ENCODE data around the gene SHOC1. TPM values are rescaled to one million over a fixed set of nuclear protein-coding genes. Genes with fewer than 3 reads are reported as not detected.

The SHOC1 gene
- total and polyA plus RNA-seq, 2 experiments from 2014 or later: 0.12 TPM; not detected in 1

DNA sequence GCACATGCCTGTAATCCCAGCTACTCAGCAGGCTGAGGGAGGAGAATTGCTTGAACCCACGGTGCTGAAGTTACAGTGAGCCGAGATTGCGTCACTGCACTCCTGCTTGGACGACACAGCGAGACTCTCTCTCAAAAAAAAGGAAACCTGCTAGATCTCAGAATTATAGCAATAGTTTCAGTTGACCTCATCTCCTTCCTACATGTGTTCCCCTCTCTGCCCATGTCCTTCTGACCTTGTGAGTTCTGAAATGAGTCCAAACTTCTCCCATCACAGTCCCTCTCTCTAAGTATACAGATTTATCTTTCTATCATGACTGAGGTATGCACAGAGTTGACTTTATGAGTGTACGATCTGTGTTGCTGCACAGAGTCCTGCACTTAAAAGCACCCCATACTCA, 44.6 kb upstream of the SHOC1 start:
- TF ChIP-seq, protein P1, sequence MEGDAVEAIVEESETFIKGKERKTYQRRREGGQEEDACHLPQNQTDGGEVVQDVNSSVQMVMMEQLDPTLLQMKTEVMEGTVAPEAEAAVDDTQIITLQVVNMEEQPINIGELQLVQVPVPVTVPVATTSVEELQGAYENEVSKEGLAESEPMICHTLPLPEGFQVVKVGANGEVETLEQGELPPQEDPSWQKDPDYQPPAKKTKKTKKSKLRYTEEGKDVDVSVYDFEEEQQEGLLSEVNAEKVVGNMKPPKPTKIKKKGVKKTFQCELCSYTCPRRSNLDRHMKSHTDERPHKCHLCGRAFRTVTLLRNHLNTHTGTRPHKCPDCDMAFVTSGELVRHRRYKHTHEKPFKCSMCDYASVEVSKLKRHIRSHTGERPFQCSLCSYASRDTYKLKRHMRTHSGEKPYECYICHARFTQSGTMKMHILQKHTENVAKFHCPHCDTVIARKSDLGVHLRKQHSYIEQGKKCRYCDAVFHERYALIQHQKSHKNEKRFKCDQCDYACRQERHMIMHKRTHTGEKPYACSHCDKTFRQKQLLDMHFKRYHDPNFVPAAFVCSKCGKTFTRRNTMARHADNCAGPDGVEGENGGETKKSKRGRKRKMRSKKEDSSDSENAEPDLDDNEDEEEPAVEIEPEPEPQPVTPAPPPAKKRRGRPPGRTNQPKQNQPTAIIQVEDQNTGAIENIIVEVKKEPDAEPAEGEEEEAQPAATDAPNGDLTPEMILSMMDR (IDR thresholded peaks at IDR 0.05; ENCODE audit: low read depth, low read length): no peak
- no peak overlapping the region for H3K4me3 ChIP-seq
- no peaks in the 10 kb centered on the region for H3K27me3 ChIP-seq
- DNase-seq (ENCODE audit: low read depth in 1 of 2, low spot score in 1 of 2): peak in 1 of 2 donors; percentile 71
- H3K9me3 ChIP-seq (ENCODE audit: low read depth): no peaks in the 10 kb centered on the region
- no peaks in the 10 kb centered on the region for H3K36me3 ChIP-seq
- H3K27ac ChIP-seq: no peak overlapping the region
- no peaks in the 10 kb centered on the region for H3K4me1 ChIP-seq (ENCODE audit: low read depth)

DNA sequence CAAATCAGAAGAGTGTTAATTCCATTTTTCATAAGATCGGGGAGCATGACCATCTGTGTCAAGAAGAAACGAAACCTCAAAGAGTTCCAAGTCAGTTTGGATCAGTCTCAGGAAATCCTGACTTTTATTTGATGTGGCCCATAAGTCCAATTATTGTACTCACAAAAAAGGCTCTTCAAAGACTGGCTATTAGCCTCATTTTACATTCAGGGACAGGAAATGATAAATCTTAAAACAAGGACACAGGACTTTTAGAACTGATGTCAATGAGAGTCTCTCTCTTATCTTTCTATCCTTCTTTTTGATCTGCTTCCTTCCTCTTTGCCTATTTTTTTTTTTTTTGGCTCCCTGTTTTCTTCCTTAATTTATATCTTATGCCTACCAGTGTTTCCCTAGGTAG, 43.7 kb upstream of the SHOC1 start:
- no peaks in the 10 kb centered on the region for H3K36me3 ChIP-seq

DNA sequence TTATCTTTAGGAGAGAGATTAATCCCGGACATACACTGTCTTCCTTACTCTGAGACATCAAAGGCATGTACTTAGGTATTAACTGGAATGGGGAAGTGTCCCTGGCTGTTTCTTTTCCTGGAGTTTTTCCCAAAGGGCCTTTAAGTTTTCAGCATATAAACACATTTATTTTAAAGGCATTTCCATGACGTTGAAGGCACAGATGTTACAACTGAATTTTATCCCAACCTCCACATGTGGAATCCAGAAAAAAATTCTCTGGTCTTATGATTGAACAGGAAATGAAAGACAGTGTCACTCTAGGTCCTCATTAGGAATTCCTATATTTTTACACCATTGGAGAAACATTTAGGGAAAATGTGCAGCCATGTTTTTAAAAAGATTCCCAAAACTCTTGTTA, 41.6 kb upstream of the SHOC1 start:
- Histone ChIP-seq H3K27me3 (no peaks in the 10 kb centered on the region), H3K9me3 (ENCODE audit: low read depth) (no peaks in the 10 kb centered on the region), H3K27ac (no peak overlapping the region), H3K36me3 (no peaks in the 10 kb centered on the region), H3K4me1 (ENCODE audit: low read depth) (no peaks in the 10 kb centered on the region), H3K4me3 (no peak overlapping the region)
- no peak for DNase-seq (ENCODE audit: low read depth in 1 of 2, low spot score in 1 of 2)
- TF ChIP-seq, protein P1 (IDR thresholded peaks at IDR 0.05; ENCODE audit: low read depth, low read length): no peak

More for the DNA sequence above, 43.7 kb upstream of the SHOC1 start:
- DNase-seq (ENCODE audit: low read depth in 1 of 2, low spot score in 1 of 2): no peak
- H3K4me1 ChIP-seq (ENCODE audit: low read depth): no peaks in the 10 kb centered on the region
- no peaks in the 10 kb centered on the region for H3K27me3 ChIP-seq
- TF ChIP-seq, protein P1 (IDR thresholded peaks at IDR 0.05; ENCODE audit: low read depth, low read length): no peak
- H3K4me3 ChIP-seq: no peak overlapping the region
- H3K9me3 ChIP-seq (ENCODE audit: low read depth): no peaks in the 10 kb centered on the region
- no peak overlapping the region for H3K27ac ChIP-seq

DNA sequence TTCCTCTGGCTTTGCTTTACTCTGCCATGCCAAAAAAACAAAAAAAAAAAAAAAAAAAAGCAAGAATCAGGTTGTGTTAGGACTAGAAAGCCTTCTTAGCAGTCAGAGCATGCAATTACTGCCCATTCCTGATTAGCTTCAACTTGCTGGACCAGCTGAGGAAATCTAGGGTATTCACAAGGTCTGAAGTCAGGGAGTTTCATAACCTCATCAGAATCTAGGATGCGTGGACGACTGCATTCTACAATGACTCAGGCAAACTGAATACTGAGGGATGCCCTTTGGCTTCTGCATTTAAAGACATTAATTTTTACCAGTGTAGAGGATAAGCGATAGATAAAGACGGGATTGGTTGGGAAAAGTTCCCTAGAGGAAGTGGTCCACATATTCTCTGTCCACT, 39.2 kb upstream of the SHOC1 start:
- DNase-seq (ENCODE audit: low read depth in 1 of 2, low spot score in 1 of 2): peak in 1 of 2 donors; percentile 78
- TF ChIP-seq, protein P1 (IDR thresholded peaks at IDR 0.05; ENCODE audit: low read depth, low read length): no peak
- H3K4me3 ChIP-seq: no peak overlapping the region
- no peaks in the 10 kb centered on the region for H3K36me3 ChIP-seq
- H3K27me3 ChIP-seq: no peaks in the 10 kb centered on the region
- H3K4me1 ChIP-seq (ENCODE audit: low read depth): no peaks in the 10 kb centered on the region
- H3K27ac ChIP-seq: no peak overlapping the region
- H3K9me3 ChIP-seq (ENCODE audit: low read depth): no peaks in the 10 kb centered on the region

DNA sequence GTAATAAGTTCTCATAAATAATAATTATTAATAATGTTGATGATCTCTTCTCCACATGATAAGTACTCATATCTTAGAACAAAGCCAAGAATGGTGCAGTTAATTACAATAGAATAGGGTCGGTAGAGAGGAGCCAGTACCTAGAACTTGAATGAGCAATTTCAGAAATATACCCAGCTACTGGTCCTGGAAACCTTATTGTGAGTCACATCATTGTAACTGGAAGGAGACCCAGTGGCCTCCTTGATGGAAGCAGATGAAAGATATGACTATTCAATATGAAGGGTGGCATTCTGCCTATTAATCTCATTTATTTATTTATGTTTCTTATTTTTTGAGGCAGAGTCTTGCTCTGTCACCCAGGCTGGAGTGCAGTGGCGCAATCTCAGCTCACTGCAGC, 37.7 kb upstream of the SHOC1 start:
- H3K36me3 ChIP-seq: no peaks in the 10 kb centered on the region
- H3K9me3 ChIP-seq (ENCODE audit: low read depth): no peaks in the 10 kb centered on the region
- no peak for DNase-seq (ENCODE audit: low read depth in 1 of 2, low spot score in 1 of 2)
- no peaks in the 10 kb centered on the region for H3K4me1 ChIP-seq (ENCODE audit: low read depth)
- H3K4me3 ChIP-seq: no peak overlapping the region
- H3K27me3 ChIP-seq: no peaks in the 10 kb centered on the region
- TF ChIP-seq, protein P1 (IDR thresholded peaks at IDR 0.05; ENCODE audit: low read depth, low read length): no peak
- no peak overlapping the region for H3K27ac ChIP-seq

Data from cardiac muscle cell (in vitro differentiated cells and primary cell).